Right ventricle myocardium superior (tissue), 1 donor: ENCODE measurements around the gene CCN5. TPM values are rescaled to one million over a fixed set of nuclear protein-coding genes. Genes with fewer than 3 reads are reported as not detected.

Experiments
- ATAC-seq: fragments of 200-7000 bp; cut with Tn5 transposase; one replicate; pipeline ENCODE4 v1.9.1; 2020; ENCODE audit warnings: mild to moderate bottlenecking; ENCODE audit not compliant: poor library complexity
- DNase-seq: peaks from one replicate; pipeline ENCODE4 v3.0.0-alpha.2; 2020
- intact Hi-C: fragments of 100-400 bp; cut with DNase I; formaldehyde crosslinking; loops from one replicate; pipeline ENCODE4 v1.11.2; 2022
- total RNA-seq: library from RNA; stranded (reverse); fragmentation: NEBNext Ultra II Directional; extraction: Animal tissue kit (Norgen Biotek cat#: 25700); gene quantifications from one replicate; pipeline ENCODE4 v1.2.1, GENCODE V29; 2021
- donor health status: DM: no; HTN: yes; CAD: no; lungs with severe emphysema.

The CCN5 gene
- total RNA-seq, 1 donor from 2014 or later: 15.8 TPM

DNA sequence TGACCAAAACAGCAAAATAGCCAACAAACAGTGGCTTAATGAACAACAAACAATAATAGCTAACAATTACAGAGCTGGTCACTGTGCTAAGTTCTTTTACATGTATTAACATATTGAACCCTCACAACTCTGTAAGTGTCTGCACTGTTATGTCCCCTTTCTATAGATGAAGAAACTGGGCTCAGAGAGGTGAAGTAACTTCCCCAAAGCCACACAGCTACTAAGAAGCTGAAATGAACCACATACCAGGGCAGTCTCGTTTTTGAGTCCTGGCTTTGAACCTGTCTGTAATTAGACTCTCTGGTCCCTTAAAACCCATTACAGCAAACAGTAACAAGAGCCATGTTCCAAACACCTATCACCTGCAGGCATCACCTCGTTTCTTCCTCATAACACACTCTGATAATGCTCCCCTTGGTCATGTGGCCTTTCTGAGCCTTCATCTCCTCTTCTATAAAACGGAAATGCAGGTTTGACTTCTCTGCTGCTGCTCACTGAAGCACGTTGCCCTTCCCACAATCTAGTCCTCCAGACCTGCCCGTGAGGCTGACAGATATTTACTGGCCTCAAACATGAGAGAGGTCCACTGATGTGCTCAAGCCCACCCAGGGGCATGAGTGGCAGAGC, 53.8 kb downstream of the CCN5 start:
- intact Hi-C loops: no loop called here
- no peak for ATAC-seq

DNA sequence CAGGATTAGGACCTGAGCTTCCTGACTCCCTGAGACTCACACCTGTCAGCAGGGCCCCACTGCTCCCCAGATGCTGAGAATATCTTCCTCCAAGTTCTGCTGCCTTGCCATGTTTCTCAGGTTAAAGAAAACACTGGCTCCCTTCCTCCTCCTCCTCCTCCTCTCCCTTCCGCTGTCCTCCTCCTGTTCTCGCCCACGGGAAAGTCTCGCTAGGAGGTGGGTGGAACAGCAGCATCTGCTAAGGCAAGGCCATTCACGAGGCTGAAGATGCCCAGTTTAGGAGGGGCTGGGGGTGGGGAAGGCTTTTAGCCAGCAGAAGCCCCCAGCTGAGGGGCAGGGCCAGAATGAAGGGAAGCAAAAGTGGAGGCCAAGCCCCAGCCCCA, 54.3 kb downstream of the CCN5 start:
- intact Hi-C loops: no loop called here
- DNase-seq: no peak
- no peak for ATAC-seq

More for the DNA sequence above, 53.8 kb downstream of the CCN5 start:
- DNase-seq: no peak

- DNase-seq (no peak), ATAC-seq (no peak)
- intact Hi-C loops: no loop called here
These were observed 55.5 kb downstream of the CCN5 start for GRCh38 chr20:44770484-44771171.

DNA sequence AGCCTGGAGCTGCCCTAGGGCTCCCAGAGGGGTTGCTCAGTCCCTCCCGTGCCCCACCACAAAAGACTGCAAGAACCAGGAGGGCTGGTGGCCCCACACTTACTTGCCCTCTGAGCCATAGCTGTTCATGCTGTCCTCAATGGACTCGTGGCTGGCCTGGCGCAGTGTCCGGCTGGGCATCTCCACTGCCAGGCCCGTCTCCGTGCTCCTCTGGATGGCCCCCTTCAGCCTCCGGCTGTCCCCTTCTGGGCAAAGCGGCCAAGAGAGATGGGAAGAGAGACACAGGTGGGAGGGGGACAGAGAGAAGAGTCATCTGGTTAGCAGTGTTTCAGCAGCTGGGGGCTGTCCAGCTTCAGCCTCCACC, 56.0 kb downstream of the CCN5 start:
- DNase-seq (no peak), ATAC-seq (no peak)
- intact Hi-C loops: no loop called here

DNA sequence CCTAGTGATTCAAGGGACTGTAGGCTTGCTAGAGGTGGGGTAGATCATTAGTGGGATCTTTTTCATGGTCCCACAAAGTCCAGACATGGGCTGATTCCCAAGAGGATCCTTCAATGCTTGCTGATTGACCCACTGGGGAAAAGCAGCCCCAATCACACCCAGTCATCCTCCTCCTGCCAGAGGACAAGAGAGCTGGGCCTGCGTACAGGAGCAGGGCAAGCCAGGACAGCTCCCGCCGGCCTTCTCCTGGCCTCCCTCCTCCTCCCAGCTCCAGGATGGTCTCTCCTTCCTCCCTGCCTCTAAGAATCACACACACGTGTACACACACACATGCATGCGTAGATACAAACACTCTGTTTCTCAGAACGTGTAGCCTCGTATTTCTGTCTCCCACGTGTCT, 57.5 kb downstream of the CCN5 start:
- ATAC-seq (no peak), DNase-seq (no peak)
- intact Hi-C loops: no loop called here

DNA sequence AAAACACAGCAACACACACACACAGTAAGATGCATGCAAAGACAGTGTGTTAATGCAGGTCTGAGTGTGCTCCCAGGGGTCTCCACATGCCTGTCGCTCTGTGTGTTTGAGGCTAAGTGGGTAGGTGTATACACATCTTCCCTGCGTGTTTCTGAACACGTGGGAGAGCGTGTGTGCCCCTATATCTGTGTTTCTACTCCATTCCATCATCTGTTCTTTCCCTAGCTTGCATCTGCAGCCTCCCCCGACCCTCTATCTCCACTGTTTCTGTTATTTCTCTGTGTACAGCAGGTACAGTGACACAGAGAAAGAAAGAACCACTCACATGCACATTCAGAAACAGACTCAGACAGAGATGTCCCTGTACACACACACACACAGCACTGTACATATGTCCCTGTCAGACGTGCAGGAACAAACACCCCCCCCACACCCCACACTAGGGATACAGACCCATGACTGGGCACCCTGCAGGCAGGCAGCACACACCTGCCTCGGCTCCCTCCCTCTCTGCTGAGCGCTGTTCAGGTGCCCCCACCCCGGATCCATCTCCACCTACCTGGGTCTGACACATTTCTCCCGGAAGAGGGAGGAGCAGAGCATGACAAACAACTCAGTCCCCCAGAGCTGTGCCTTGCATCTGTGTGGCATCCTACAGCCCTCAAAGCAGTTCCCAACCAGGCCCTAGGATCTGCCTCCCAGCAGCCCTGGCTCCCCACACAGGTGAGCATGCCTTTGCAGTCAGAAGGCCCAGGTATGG, 58.1 kb downstream of the CCN5 start:
- DNase-seq (no peak), ATAC-seq (no peak)
- intact Hi-C loops: no loop called here

DNA sequence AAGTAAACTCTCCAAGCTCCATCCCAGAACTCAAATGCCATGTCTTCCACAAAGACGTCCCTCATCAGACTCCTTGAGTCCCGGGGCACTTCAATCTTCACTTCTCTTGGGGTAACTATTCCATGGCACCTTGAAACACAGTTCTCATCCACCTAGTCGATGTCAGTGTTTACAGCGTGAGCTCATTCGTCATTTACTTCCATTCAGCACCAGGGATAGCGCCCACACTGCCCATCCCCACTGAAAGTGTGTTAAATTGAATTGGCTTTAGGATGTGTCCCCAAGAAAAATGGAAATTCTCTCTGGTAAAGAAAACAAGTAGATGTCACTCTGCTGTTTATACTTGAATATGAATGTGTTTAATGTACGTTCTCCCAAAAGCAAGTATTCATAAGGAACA, 61.8 kb downstream of the CCN5 start:
- ATAC-seq (no peak), DNase-seq (no peak)
- intact Hi-C loops: no loop called here

Other genes with a start within 250 kb of the CCN5 start
- 3.4 TPM for gene TTPAL, start 239.5 kb upstream of the CCN5 start, total RNA-seq
- gene SERINC3, start 193.3 kb upstream of the CCN5 start, total RNA-seq: 84.4 TPM
- gene PKIG, start 132.8 kb upstream of the CCN5 start, total RNA-seq: 180 TPM
- 8.9 TPM for gene ADA, start 63.7 kb upstream of the CCN5 start, total RNA-seq
- 0.19 TPM for gene KCNK15, start 30.5 kb downstream of the CCN5 start, total RNA-seq
- gene RIMS4, start 95.2 kb downstream of the CCN5 start, total RNA-seq: 0.13 TPM
- 96.3 TPM for gene YWHAB, start 170.3 kb downstream of the CCN5 start, total RNA-seq
- 2.7 TPM for gene PABPC1L, start 194.7 kb downstream of the CCN5 start, total RNA-seq
- gene TOMM34, start 245.0 kb downstream of the CCN5 start, total RNA-seq: 9.3 TPM